Nephron progenitor cell (in vitro differentiated cells): Measurements from ENCODE around the gene IFI35.

Experiments used
- DNase-seq: peaks from one replicate; pipeline ENCODE4 v3.0.0; 2021
- H3K27ac Mint-ChIP-seq: 2 replicates; pipeline ENCODE4 v1.8.0; 2021; ENCODE audit warnings: mild to moderate bottlenecking, moderate library complexity, mixed read lengths
- H3K27me3 Mint-ChIP-seq: 2 replicates; pipeline ENCODE4 v1.8.0; 2021; ENCODE audit warnings: mild to moderate bottlenecking, low read depth, mixed read lengths; ENCODE audit not compliant: poor library complexity
- H3K36me3 Mint-ChIP-seq: 2 replicates; pipeline ENCODE4 v1.8.0; 2021; ENCODE audit warnings: low read depth, mixed read lengths
- H3K4me1 Mint-ChIP-seq: 2 replicates; pipeline ENCODE4 v1.8.0; 2021; ENCODE audit warnings: mixed read lengths
- H3K4me3 Mint-ChIP-seq: 2 replicates; pipeline ENCODE4 v1.8.0; 2021; ENCODE audit warnings: mild to moderate bottlenecking, moderate library complexity, mixed read lengths
- H3K9me3 Mint-ChIP-seq: 2 replicates; pipeline ENCODE4 v1.8.0; 2021; ENCODE audit warnings: mild to moderate bottlenecking, moderate library complexity, mixed read lengths
- TF ChIP-seq, protein P1 (sequence below): fragments of 200-600 bp; sonication (generic); IDR thresholded peaks from 2 replicates; pipeline ENCODE4 v1.5.0; 2021; ENCODE audit warnings: antibody characterized with exemption

Gene IFI35

DNA sequence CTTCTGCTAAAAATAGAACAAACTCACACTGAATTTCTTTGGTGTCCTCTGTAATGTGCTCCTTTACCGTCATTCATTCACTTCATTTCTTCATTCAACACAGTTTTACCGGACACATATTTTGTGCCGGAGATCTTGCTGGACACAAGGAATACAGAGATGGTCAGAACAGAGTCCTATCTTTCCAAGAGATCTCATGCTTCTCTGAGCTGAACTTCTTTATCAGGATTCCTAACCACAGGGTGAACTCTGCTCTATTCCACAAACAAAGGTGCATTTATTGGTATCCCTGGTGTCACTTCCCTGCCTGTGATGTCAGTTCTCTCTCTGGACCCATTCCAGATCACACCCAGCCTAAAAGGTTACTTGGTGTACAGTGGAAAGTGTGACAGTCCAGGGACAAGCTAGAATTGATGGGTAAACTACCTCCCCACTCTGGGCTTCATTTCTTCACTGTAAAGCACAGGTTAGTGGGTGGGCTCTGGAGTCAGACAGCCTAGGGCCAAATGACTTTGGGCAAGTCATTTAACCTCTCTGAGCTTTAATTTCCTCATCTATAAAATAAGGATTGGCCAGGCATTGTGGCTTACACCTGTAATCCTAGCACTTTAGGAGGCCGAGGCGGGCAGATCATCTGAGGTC is 4.2 kb downstream of the IFI35 start:
- Mint-ChIP-seq H3K4me1 (peaks cover 41% of the 10 kb centered on the region), H3K27me3 (no peaks in the 10 kb centered on the region), H3K36me3 (peaks cover 6% of the 10 kb centered on the region), H3K4me3 (no peak overlapping the region), H3K9me3 (no peaks in the 10 kb centered on the region), H3K27ac (no peak overlapping the region)
- TF ChIP-seq, protein P1, sequence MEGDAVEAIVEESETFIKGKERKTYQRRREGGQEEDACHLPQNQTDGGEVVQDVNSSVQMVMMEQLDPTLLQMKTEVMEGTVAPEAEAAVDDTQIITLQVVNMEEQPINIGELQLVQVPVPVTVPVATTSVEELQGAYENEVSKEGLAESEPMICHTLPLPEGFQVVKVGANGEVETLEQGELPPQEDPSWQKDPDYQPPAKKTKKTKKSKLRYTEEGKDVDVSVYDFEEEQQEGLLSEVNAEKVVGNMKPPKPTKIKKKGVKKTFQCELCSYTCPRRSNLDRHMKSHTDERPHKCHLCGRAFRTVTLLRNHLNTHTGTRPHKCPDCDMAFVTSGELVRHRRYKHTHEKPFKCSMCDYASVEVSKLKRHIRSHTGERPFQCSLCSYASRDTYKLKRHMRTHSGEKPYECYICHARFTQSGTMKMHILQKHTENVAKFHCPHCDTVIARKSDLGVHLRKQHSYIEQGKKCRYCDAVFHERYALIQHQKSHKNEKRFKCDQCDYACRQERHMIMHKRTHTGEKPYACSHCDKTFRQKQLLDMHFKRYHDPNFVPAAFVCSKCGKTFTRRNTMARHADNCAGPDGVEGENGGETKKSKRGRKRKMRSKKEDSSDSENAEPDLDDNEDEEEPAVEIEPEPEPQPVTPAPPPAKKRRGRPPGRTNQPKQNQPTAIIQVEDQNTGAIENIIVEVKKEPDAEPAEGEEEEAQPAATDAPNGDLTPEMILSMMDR = no peak
- no peak for DNase-seq

DNA sequence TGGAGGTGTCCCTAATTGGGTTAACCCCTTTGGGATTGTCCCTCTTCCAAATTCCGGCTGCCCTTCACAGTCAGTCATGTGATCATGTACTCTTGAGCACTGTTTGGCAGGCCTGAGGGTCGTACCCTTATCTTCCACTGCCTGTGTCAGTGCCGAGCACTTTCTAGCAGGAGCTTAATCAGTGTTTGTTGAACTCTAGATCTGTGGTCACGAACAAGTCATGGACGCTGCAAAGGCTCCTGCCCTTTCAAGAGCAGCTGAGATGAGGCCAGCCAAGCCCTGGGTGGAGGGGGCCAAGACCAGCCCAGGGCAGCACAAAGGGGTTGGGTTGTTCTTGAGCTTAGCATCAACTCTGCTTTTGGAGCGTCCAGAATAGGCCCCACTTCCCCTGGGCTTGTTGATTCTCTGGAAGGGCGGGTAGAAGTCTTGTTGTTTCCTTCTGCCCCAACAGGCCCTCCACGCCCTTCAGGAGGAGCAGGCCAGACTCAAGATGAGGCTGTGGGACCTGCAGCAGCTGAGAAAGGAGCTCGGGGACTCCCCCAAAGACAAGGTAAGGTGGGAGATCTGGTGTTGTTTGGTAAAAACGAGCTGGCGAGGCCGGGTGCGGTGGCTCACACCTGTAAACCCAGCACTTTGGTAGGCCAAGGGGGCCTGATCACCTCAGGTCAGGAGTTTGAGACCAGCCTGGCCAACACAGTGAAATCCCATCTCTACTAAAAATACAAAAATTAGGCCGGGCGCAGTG is 5.3 kb downstream of the IFI35 start:
- Mint-ChIP-seq H3K27ac (no peak overlapping the region), H3K36me3 (peaks cover 6% of the 10 kb centered on the region), H3K27me3 (peaks cover 2% of the 10 kb centered on the region), H3K9me3 (no peaks in the 10 kb centered on the region), H3K4me1 (peaks cover 43% of the 10 kb centered on the region), H3K4me3 (no peak overlapping the region)
- no peak for DNase-seq
- TF ChIP-seq, protein P1 = no peak

DNA sequence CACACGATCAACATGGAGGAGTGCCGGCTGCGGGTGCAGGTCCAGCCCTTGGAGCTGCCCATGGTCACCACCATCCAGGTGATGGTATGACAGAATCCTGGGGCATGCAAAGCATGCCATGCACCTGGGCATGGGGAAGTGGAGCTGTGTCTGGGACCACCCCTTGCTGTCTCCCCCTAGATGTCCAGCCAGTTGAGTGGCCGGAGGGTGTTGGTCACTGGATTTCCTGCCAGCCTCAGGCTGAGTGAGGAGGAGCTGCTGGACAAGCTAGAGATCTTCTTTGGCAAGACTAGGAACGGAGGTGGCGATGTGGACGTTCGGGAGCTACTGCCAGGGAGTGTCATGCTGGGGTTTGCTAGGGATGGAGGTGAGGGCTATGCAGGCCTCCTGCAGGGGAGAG is 6.7 kb downstream of the IFI35 start:
- Mint-ChIP-seq H3K27me3 (peaks cover 2% of the 10 kb centered on the region), H3K4me3 (no peak overlapping the region), H3K27ac (peak overlapping the region; percentile 36), H3K36me3 (peaks cover 13% of the 10 kb centered on the region), H3K9me3 (no peaks in the 10 kb centered on the region), H3K4me1 (peaks cover 50% of the 10 kb centered on the region)
- TF ChIP-seq, protein P1 = no peak
- no peak for DNase-seq

DNA sequence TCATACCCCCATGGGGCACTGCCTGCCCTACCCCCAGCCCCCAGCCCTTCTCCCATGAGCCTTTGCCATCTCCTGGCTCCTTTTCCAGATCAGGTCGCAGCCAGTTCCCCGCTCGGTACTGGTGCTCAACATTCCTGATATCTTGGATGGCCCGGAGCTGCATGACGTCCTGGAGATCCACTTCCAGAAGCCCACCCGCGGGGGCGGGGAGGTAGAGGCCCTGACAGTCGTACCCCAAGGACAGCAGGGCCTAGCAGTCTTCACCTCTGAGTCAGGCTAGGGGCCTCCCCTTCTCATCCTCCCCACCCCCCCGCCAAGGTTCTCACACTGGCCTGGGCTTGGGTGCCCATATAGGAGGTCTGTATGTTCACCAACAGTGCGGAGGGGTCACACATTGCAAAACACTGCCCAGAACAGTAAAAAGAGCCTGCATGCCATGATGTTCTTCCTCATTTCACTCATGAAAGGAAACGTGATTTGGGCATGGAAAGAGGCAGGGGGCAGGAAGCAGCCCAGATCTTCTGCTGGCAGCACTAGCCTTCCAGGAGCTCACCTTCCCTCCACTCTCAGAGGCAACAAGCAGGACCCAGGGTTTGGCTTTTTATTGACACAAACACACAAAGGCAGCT is 7.5 kb downstream of the IFI35 start:
- Mint-ChIP-seq H3K4me3 (no peak overlapping the region), H3K27me3 (peaks cover 2% of the 10 kb centered on the region), H3K36me3 (peaks cover 15% of the 10 kb centered on the region), H3K4me1 (peaks cover 58% of the 10 kb centered on the region), H3K9me3 (no peaks in the 10 kb centered on the region), H3K27ac (peak overlapping the region; percentile 80)
- no peak for DNase-seq
- TF ChIP-seq, protein P1 = no peak

DNA sequence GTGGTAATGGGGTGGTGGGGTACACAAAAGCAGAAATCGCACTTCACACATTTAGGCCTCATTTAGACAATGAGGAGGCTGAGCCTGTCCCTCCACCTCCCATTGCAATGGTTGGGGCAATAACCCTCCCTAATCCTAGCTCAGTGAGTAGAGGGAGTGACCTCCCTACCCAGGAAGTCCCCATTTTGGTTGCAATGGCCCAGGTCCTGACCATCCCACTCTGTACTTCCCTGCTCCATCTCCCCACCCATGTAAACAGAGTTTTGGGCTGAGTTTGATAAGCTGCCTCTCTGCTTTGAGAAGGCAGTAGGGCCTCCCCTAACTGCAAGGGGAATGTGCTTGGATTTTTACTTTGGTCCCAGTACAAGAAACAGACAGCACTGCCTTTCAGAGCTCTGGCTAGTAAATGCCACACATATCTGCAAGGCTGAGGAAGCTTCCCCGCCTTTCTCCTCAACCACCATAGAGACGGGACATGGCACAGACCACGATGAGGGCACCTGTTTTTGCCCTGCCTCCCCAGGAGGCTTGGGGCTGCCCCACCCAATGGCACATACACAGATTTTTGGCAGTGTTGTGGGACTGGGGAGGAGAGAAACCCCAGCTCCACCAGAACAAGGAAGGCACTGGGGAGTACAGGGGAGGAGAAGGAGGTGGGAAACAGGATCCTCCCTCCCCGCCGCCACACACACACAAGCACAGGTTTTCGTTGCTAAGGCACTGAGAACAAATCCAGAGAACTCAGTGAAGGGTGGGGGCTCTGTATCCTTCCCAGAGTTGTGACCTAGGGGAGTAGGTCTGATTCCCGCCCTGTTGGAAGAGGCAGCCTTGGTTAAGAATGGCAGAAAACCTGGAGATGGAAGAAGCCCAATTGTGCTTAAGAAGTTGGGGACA is 8.3 kb downstream of the IFI35 start:
- Mint-ChIP-seq H3K36me3 (peaks cover 15% of the 10 kb centered on the region), H3K9me3 (no peaks in the 10 kb centered on the region), H3K27me3 (peaks cover 2% of the 10 kb centered on the region), H3K4me1 (peaks cover 66% of the 10 kb centered on the region), H3K27ac (peak overlapping the region; percentile 80), H3K4me3 (peak overlapping the region; percentile 9)
- DNase-seq = no peak
- TF ChIP-seq, protein P1 = no peak
